Breast epithelium (tissue), 3 donors: ENCODE results near the gene CLIC6.

Experiments used
- CTCF ChIP-seq, 3 donors: fragments of 450-650 bp; IDR thresholded peaks; one replicate each; pipeline ENCODE4 v1.5.1; 2016 to 2017; ENCODE audit warnings: antibody characterized with exemption in 3 of 3, mild to moderate bottlenecking in 3 of 3, moderate library complexity in 3 of 3
- POLR2A ChIP-seq: fragments of 450-650 bp; IDR thresholded peaks from one replicate; pipeline ENCODE4 v1.6.1; 2016; ENCODE audit warnings: antibody characterized with exemption, mild to moderate bottlenecking, moderate library complexity
- POLR2AphosphoS5 ChIP-seq, 3 donors: sonication (generic); formaldehyde crosslinking; IDR thresholded peaks; one replicate each; pipeline ENCODE4 v1.6.1; 2017; ENCODE audit warnings: antibody characterized with exemption in 3 of 3

GRCh38 chr21:34653522-34653921, 15.3 kb upstream of the CLIC6 start:
- TF ChIP-seq POLR2AphosphoS5 (IDR thresholded peaks at IDR 0.05) (no peak), POLR2A (no peak), CTCF (IDR thresholded peaks at IDR 0.05) (no peak)
